ENCODE data around the gene ANLN.

DNA sequence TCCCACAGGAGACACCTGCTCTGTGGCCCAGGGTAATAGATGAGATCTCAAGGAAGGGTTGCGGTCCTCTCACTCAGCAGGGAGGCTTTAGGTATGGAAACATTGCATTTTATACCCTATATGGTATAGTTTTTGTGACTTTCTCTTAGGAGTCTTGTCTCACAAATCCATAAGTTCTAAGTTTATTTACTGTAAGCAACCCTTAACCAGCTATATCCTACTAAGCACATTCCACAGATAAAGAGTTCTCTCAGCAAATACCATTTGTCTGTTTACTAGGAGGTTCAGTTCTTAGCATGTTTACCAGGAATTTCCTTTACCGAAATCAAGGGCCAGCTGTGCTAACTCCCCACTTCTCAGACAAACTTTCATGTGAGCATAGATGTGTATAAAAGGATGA is 66.9 kb downstream of the ANLN start:
- TF ChIP-seq, protein P1, sequence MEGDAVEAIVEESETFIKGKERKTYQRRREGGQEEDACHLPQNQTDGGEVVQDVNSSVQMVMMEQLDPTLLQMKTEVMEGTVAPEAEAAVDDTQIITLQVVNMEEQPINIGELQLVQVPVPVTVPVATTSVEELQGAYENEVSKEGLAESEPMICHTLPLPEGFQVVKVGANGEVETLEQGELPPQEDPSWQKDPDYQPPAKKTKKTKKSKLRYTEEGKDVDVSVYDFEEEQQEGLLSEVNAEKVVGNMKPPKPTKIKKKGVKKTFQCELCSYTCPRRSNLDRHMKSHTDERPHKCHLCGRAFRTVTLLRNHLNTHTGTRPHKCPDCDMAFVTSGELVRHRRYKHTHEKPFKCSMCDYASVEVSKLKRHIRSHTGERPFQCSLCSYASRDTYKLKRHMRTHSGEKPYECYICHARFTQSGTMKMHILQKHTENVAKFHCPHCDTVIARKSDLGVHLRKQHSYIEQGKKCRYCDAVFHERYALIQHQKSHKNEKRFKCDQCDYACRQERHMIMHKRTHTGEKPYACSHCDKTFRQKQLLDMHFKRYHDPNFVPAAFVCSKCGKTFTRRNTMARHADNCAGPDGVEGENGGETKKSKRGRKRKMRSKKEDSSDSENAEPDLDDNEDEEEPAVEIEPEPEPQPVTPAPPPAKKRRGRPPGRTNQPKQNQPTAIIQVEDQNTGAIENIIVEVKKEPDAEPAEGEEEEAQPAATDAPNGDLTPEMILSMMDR (IDR thresholded peaks at IDR 0.05; ENCODE audit: poor library complexity): no peak
- TF ChIP-seq EZH2 (IDR thresholded peaks at IDR 0.05; ENCODE audit: borderline replicate concordance): no peak

Data from hepatocyte (in vitro differentiated cells).